ENCODE data around the gene IL1RL1.

Gene IL1RL1

GRCh38 chr2:102342888-102343287, 31.5 kb downstream of the IL1RL1 start (continued):
- TF ChIP-seq ZNF639 (tag by site-specific recombination; IDR thresholded peaks at IDR 0.05) = no peak
- TF ChIP-seq ZNF354C (tag by site-specific recombination; IDR thresholded peaks at IDR 0.05; ENCODE audit: borderline replicate concordance, low read depth) = no peak
- TF ChIP-seq ZNF24 (tag by site-specific recombination; IDR thresholded peaks at IDR 0.05) = no peak
- TF ChIP-seq SP2 (tag by site-specific recombination; IDR thresholded peaks at IDR 0.05) = no peak
- no peak for TF ChIP-seq ZBTB1 (tag by site-specific recombination; IDR thresholded peaks at IDR 0.05)
- TF ChIP-seq ZNF426 (tag by site-specific recombination; IDR thresholded peaks at IDR 0.05) = no peak
- TF ChIP-seq ZNF223 (tag by site-specific recombination; IDR thresholded peaks at IDR 0.05) = no peak

- CTCF ChIA-PET = interaction anchor here (0.7 kb wide), 1 partner anchor 12 kb away, joined by 4 read pairs; the partner anchor contains the start of gene IL18R1
- Histone ChIP-seq H3K36me3 (ENCODE audit: control insufficient read depth in 2 of 2, insufficient read depth in 1 of 2, low read length in 2 of 2) (no peaks in the 10 kb centered on the region), H3K9me3 (ENCODE audit: control insufficient read depth, insufficient read depth, low read depth, low read length) (no peaks in the 10 kb centered on the region), H3K27ac (ENCODE audit: extremely low read depth, low read depth, low read length) (no peak overlapping the region), H3K4me1 (ENCODE audit: control insufficient read depth, insufficient read depth, low read length) (no peaks in the 10 kb centered on the region), H3K4me3 (ENCODE audit: low read depth, low read length) (no peak overlapping the region)
- POLR2A ChIA-PET = no interaction called here
- TF ChIP-seq ZNF341 (tag by site-specific recombination; IDR thresholded peaks at IDR 0.05; ENCODE audit: low read depth) (no peak), ZNF426 (tag by site-specific recombination; IDR thresholded peaks at IDR 0.05) (no peak), ZNF521 (tag by site-specific recombination; IDR thresholded peaks at IDR 0.05) (no peak), PRDM1 (tag by site-specific recombination; IDR thresholded peaks at IDR 0.05) (no peak), ZBTB1 (tag by site-specific recombination; IDR thresholded peaks at IDR 0.05) (no peak)
Measured at GRCh38 chr2:102344397-102344796, 33.0 kb downstream of the IL1RL1 start.

GRCh38 chr2:102345329-102345920, 34.1 kb downstream of the IL1RL1 start:
- Histone ChIP-seq H3K27ac (ENCODE audit: extremely low read depth, low read depth, low read length) (no peak overlapping the region), H3K4me1 (ENCODE audit: control insufficient read depth, insufficient read depth, low read length) (no peaks in the 10 kb centered on the region), H3K36me3 (ENCODE audit: control insufficient read depth in 2 of 2, insufficient read depth in 1 of 2, low read length in 2 of 2) (no peaks in the 10 kb centered on the region), H3K4me3 (ENCODE audit: low read depth, low read length) (no peak overlapping the region), H3K9me3 (ENCODE audit: control insufficient read depth, insufficient read depth, low read depth, low read length) (no peaks in the 10 kb centered on the region)
- CTCF ChIA-PET = no interaction called here
- no peak for TF ChIP-seq ZBTB1 (tag by site-specific recombination; IDR thresholded peaks at IDR 0.05)
- POLR2A ChIA-PET = no interaction called here

- ChIA-PET POLR2A (no interaction called here), CTCF (interaction anchor here (0.6 kb wide), 1 partner anchor 97 kb away, joined by 4 read pairs; no protein-coding TSS in a partner anchor)
- TF ChIP-seq ZNF704 (tag by site-specific recombination; IDR thresholded peaks at IDR 0.05) = no peak
- TF ChIP-seq ZNF645 (tag by site-specific recombination; IDR thresholded peaks at IDR 0.05) = no peak
- TF ChIP-seq SCRT1 (tag by site-specific recombination; IDR thresholded peaks at IDR 0.05; ENCODE audit: borderline replicate concordance) = no peak
- TF ChIP-seq IKZF3 (tag by site-specific recombination; IDR thresholded peaks at IDR 0.05) = no peak
- TF ChIP-seq ZNF174 (tag by site-specific recombination; IDR thresholded peaks at IDR 0.05) = no peak
- TF ChIP-seq ZNF488 (tag by site-specific recombination; IDR thresholded peaks at IDR 0.05) = no peak
- Histone ChIP-seq H3K27ac (ENCODE audit: extremely low read depth, low read depth, low read length) (no peak overlapping the region), H3K36me3 (ENCODE audit: control insufficient read depth in 2 of 2, insufficient read depth in 1 of 2, low read length in 2 of 2) (no peaks in the 10 kb centered on the region), H3K4me1 (ENCODE audit: control insufficient read depth, insufficient read depth, low read length) (no peaks in the 10 kb centered on the region), H3K4me3 (ENCODE audit: low read depth, low read length) (no peak overlapping the region), H3K9me3 (ENCODE audit: control insufficient read depth, insufficient read depth, low read depth, low read length) (no peaks in the 10 kb centered on the region)
Measured at GRCh38 chr2:102346381-102347130, 35.2 kb downstream of the IL1RL1 start.
